HL-60/S4 (cell line): ENCODE measurements around the gene TSPAN11.

Experiments
- in situ Hi-C: fragments of 300-500 bp; cut with MboI; formaldehyde crosslinking; loops from 2 replicates; pipeline ENCODE4 v1.14.3; 2022; ENCODE audit warnings: low sequenced_read_pairs

Gene TSPAN11

GRCh38 chr12:31037931-31038330, 111.4 kb downstream of the TSPAN11 start:
- in situ Hi-C loops: no loop called here

GRCh38 chr12:31041033-31041564, 114.6 kb downstream of the TSPAN11 start:
- in situ Hi-C loops: no loop called here
